GM23338 (cell line): ENCODE measurements around the gene ENTPD8. TPM values are rescaled to one million over a fixed set of nuclear protein-coding genes. Genes with fewer than 3 reads are reported as not detected.
A peak's percentile ranks its signal among the peaks of the same experiment; 100 is the strongest.

Source experiments
- ATAC-seq: fragments of 200-7000 bp; cut with Tn5 transposase; 3 replicates; pipeline ENCODE4 v1.9.1; 2020
- DNase-seq: peaks from one replicate; pipeline ENCODE4 v3.0.0-alpha.2; 2015; ENCODE audit warnings: low spot score
- H2AFZ ChIP-seq: fragments of 200-600 bp; sonication (generic); 2 replicates; pipeline ENCODE4 v1.8.0; 2016; ENCODE audit warnings: antibody characterized with exemption, mild to moderate bottlenecking, moderate library complexity
- H3F3A ChIP-seq: fragments of 200-600 bp; sonication (generic); replicated peaks from 2 replicates; pipeline ENCODE4 v1.8.0; 2017; ENCODE audit warnings: antibody characterized with exemption, mixed run types, low read depth
- H3K27ac ChIP-seq: fragments of 200-600 bp; sonication (generic); 2 replicates; pipeline ENCODE4 v1.6.1; 2016; ENCODE audit warnings: low read depth
- H3K27me3 ChIP-seq: fragments of 200-600 bp; sonication (generic); 2 replicates; pipeline ENCODE4 v1.8.0; 2016; ENCODE audit warnings: mild to moderate bottlenecking, mixed run types, moderate library complexity; ENCODE audit not compliant: insufficient read depth
- H3K36me3 ChIP-seq: fragments of 200-600 bp; sonication (generic); 2 replicates; pipeline ENCODE4 v1.8.0; 2016; ENCODE audit warnings: mild to moderate bottlenecking; ENCODE audit not compliant: insufficient read depth
- H3K4me1 ChIP-seq: fragments of 200-600 bp; sonication (generic); 2 replicates; pipeline ENCODE4 v1.8.0; 2016; ENCODE audit warnings: mild to moderate bottlenecking, moderate library complexity; ENCODE audit not compliant: insufficient read depth
- H3K4me2 ChIP-seq: fragments of 200-600 bp; sonication (generic); 2 replicates; pipeline ENCODE4 v1.7.1; 2017; ENCODE audit warnings: mixed run types
- H3K4me3 ChIP-seq: fragments of 200-600 bp; sonication (generic); 2 replicates; pipeline ENCODE4 v1.6.1; 2016; ENCODE audit warnings: mixed run types
- H3K79me2 ChIP-seq: fragments of 200-600 bp; sonication (generic); replicated peaks from 2 replicates; pipeline ENCODE4 v1.8.0; 2017; ENCODE audit warnings: mild to moderate bottlenecking; ENCODE audit not compliant: insufficient read depth
- H3K9me2 ChIP-seq: fragments of 200-600 bp; sonication (generic); 2 replicates; pipeline ENCODE4 v1.8.0; 2017; ENCODE audit not compliant: insufficient read depth
- H4K20me1 ChIP-seq: fragments of 200-600 bp; sonication (generic); replicated peaks from 2 replicates; pipeline ENCODE4 v1.8.0; 2017; ENCODE audit warnings: mild to moderate bottlenecking; ENCODE audit not compliant: insufficient read depth
- H3K27ac Mint-ChIP-seq: 2 replicates; pipeline ENCODE4 v1.8.0; 2020; ENCODE audit warnings: inconsistent platforms, mild to moderate bottlenecking, moderate library complexity, mixed read lengths
- H3K27me3 Mint-ChIP-seq: 3 replicates; pipeline ENCODE4 v1.8.0; 2022; ENCODE audit warnings: low read depth, mild to moderate bottlenecking, moderate library complexity, mixed read lengths, inconsistent platforms; ENCODE audit not compliant: insufficient read depth, poor library complexity
- H3K36me3 Mint-ChIP-seq: 3 replicates; pipeline ENCODE4 v1.8.0; 2021; ENCODE audit warnings: low read depth, mild to moderate bottlenecking, inconsistent platforms, moderate library complexity, mixed read lengths
- H3K4me1 Mint-ChIP-seq: 3 replicates; pipeline ENCODE4 v1.8.0; 2020; ENCODE audit warnings: mild to moderate bottlenecking, inconsistent platforms, mixed read lengths
- H3K4me3 Mint-ChIP-seq: 3 replicates; pipeline ENCODE4 v1.8.0; 2021; ENCODE audit warnings: moderate library complexity, mild to moderate bottlenecking, inconsistent platforms, mixed read lengths
- H3K9me3 Mint-ChIP-seq: 3 replicates; pipeline ENCODE4 v1.8.0; 2020; ENCODE audit warnings: moderate library complexity, mild to moderate bottlenecking, inconsistent platforms, mixed read lengths
- CREB1 ChIP-seq: fragments of 250-450 bp; sonication (Bioruptor Pico); IDR thresholded peaks from 2 replicates; pipeline ENCODE4 v1.5.0; 2020; ENCODE audit warnings: low read depth, mild to moderate bottlenecking, moderate library complexity
- CTCF ChIP-seq, 2 experiments: fragments of 200-600 bp in 1 of 2; sonication (generic) in 1 of 2; conservative IDR thresholded peaks; 2 replicates each; pipeline versions ENCODE4 v1.5.1 to v1.6.1; 2016 to 2017; ENCODE audit warnings: antibody characterized with exemption in 2 of 2, low read depth in 2 of 2, mild to moderate bottlenecking in 2 of 2, moderate library complexity in 1 of 2
- ETS1 ChIP-seq: IDR thresholded peaks from 2 replicates; pipeline ENCODE4 v1.6.1; 2016; ENCODE audit warnings: antibody characterized with exemption
- EZH2phosphoT487 ChIP-seq: fragments of 200-600 bp; sonication (generic); IDR thresholded peaks from one replicate; pipeline ENCODE4 v1.8.1; 2018; ENCODE audit warnings: antibody characterized with exemption; ENCODE audit not compliant: unreplicated experiment
- JUNB ChIP-seq: IDR thresholded peaks from one replicate; pipeline ENCODE4 v1.6.1; 2016; ENCODE audit warnings: antibody characterized with exemption; ENCODE audit not compliant: unreplicated experiment
- NANOG ChIP-seq: IDR thresholded peaks from 2 replicates; pipeline ENCODE4 v1.6.1; 2016; ENCODE audit warnings: antibody characterized with exemption, borderline replicate concordance
- POLR2AphosphoS5 ChIP-seq: IDR thresholded peaks from 2 replicates; pipeline ENCODE4 v1.6.1; 2016; ENCODE audit warnings: antibody characterized with exemption, low read depth
- STAT1 ChIP-seq: IDR thresholded peaks from one replicate; pipeline ENCODE4 v1.6.1; 2016; ENCODE audit warnings: antibody characterized with exemption; ENCODE audit not compliant: unreplicated experiment
- ZNF462 ChIP-seq: fragments of 250-450 bp; sonication (Bioruptor Pico); IDR thresholded peaks from 2 replicates; pipeline ENCODE4 v1.5.0; 2020; ENCODE audit warnings: mild to moderate bottlenecking, moderate library complexity
- polyA plus RNA-seq: library from polyadenylated mRNA; unstranded; fragments of >200 nt; fragmentation: Nextera tagmentation; extraction: Ambion mirVana; gene quantifications from 2 replicates; pipeline ENCODE4 v1.2.1, GENCODE V29; 2016
- total RNA-seq: library from RNA; depleted of rRNA; stranded (reverse); fragments of >200 nt; shearing (Covaris generic); gene quantifications from 2 replicates; pipeline ENCODE4 v1.2.3, GENCODE V29; 2014

Gene ENTPD8
- total and polyA plus RNA-seq, 2 experiments from 2014 or later = 0.42 to 0.89 TPM

GRCh38 chr9:137478962-137479861 lies 38.1 kb upstream of the ENTPD8 start:
- H3K36me3 Mint-ChIP-seq = peaks cover 3% of the 10 kb centered on the region; the same call in 1 of the 3 replicates
- Histone ChIP-seq H3K4me1 (no peaks in the 10 kb centered on the region), H4K20me1 (no peaks in the 10 kb centered on the region), H2AFZ (peak overlapping the region; percentile 23; the same call in 1 of the 2 replicates), H3K36me3 (no peaks in the 10 kb centered on the region), H3F3A (no peaks in the 10 kb centered on the region), H3K79me2 (no peaks in the 10 kb centered on the region), H3K27me3 (no peaks in the 10 kb centered on the region), H3K9me2 (no peaks in the 10 kb centered on the region), H3K4me2 (no peak overlapping the region), H3K27ac (no peak overlapping the region), H3K4me3 (no peak overlapping the region)
- ATAC-seq (peak; percentile 48), DNase-seq (peak; percentile 66)
- H3K9me3 Mint-ChIP-seq = peaks cover 9% of the 10 kb centered on the region
- TF ChIP-seq JUNB = no peak
- TF ChIP-seq EZH2phosphoT487 = no peak
- no peak for TF ChIP-seq NANOG
- no peak for TF ChIP-seq ZNF462 (CRISPR knock-in tag)
- no peak for TF ChIP-seq POLR2AphosphoS5
- no peak for TF ChIP-seq CREB1 (CRISPR knock-in tag)
- TF ChIP-seq CTCF (conservative IDR thresholded peaks at IDR 0.05; ENCODE audit: low read depth in 2 of 2) = no peak
- no peak for TF ChIP-seq ETS1
- TF ChIP-seq STAT1 = no peak
- H3K27ac Mint-ChIP-seq = no peak overlapping the region
- no peak overlapping the region for H3K4me3 Mint-ChIP-seq
- peaks cover 5% of the 10 kb centered on the region; the same call in 2 of the 3 replicates for H3K4me1 Mint-ChIP-seq
- peaks cover 2% of the 10 kb centered on the region for H3K27me3 Mint-ChIP-seq
